H1 (cell line): ENCODE measurements around the gene MPP2. TPM values are rescaled to one million over a fixed set of nuclear protein-coding genes. Genes with fewer than 3 reads are reported as not detected.

Experiments used
- CTCF ChIA-PET: fragments of 300-600 bp; sonication (Branson Sonifier 250); formaldehyde crosslinking; loops from one replicate; lab custom pipeline; 2021; ENCODE audit not compliant: partially characterized antibody; lab: Charles Lee
- POLR2A ChIA-PET: fragments of 300-600 bp; sonication (Branson Sonifier 250); formaldehyde crosslinking; loops from one replicate; lab custom pipeline; 2021; ENCODE audit warnings: inconsistent platforms; ENCODE audit not compliant: partially characterized antibody; lab: Charles Lee
- DNase-seq, 2 experiments: peaks; one replicate each; pipeline versions ENCODE4 v3.0.0 to v3.0.0-alpha.2; 2010 to 2022; ENCODE audit warnings: low spot score in 2 of 2, low read depth in 1 of 2, mixed read lengths in 1 of 2
- FAIRE-seq: peaks from 2 replicates; lab custom pipeline; 2011; peaks lifted over from hg19 to GRCh38; lab: Jason Lieb, UNC
- H2AFZ ChIP-seq: 2 replicates; pipeline ENCODE4 v1.8.1; 2012; ENCODE audit warnings: low read length, inconsistent platforms
- H2AK5ac ChIP-seq: 2 replicates; pipeline ENCODE4 v1.6.1; 2013; ENCODE audit warnings: low read depth, low read length
- H2BK120ac ChIP-seq: replicated peaks from 2 replicates; pipeline ENCODE3; 2013; ENCODE audit warnings: low read depth, low read length, inconsistent platforms
- H2BK12ac ChIP-seq: 2 replicates; pipeline ENCODE4 v1.6.1; 2013; ENCODE audit warnings: low read depth, low read length
- H2BK15ac ChIP-seq: 2 replicates; pipeline ENCODE4 v1.6.1; 2013; ENCODE audit warnings: low read length
- H2BK20ac ChIP-seq: 2 replicates; pipeline ENCODE4 v1.6.1; 2013; ENCODE audit warnings: low read length
- H2BK5ac ChIP-seq: 2 replicates; pipeline ENCODE4 v1.6.1; 2013; ENCODE audit warnings: low read depth, low read length
- H3K14ac ChIP-seq: 2 replicates; pipeline ENCODE4 v1.6.1; 2013; ENCODE audit warnings: inconsistent platforms; ENCODE audit not compliant: insufficient read length
- H3K18ac ChIP-seq: 2 replicates; pipeline ENCODE4 v1.6.1; 2013; ENCODE audit warnings: low read length; ENCODE audit errors: extremely low read depth
- H3K23ac ChIP-seq: 2 replicates; pipeline ENCODE4 v1.6.1; 2013; ENCODE audit warnings: inconsistent platforms; ENCODE audit not compliant: insufficient read length
- H3K23me2 ChIP-seq: 2 replicates; pipeline ENCODE4 v1.6.1; 2013; ENCODE audit warnings: low read depth, low read length
- H3K27ac ChIP-seq: 2 replicates; pipeline ENCODE4 v1.6.1; 2011; ENCODE audit warnings: low read depth, low read length, inconsistent platforms
- H3K27me3 ChIP-seq, 4 experiments: replicated peaks in 1 of 4; 1 replicate in 1 of 4; 2 replicates in 3 of 4; pipeline versions ENCODE4 v1.6.1 to v1.8.1; 2011 to 2013; ENCODE audit warnings: low read length in 3 of 4, mild to moderate bottlenecking in 3 of 4, inconsistent platforms in 2 of 4, mixed read lengths in 2 of 4, moderate library complexity in 1 of 4; ENCODE audit not compliant: control insufficient read depth in 3 of 4, insufficient read depth in 3 of 4; ENCODE audit errors: extremely low read depth in 1 of 4
- H3K36me3 ChIP-seq, 4 experiments: 2 replicates each; pipeline versions ENCODE4 v1.6.1 to v1.8.1; 2011 to 2013; ENCODE audit warnings: mild to moderate bottlenecking in 4 of 4, low read length in 3 of 4, moderate library complexity in 2 of 4, control low read depth in 1 of 4, inconsistent platforms in 1 of 4; ENCODE audit not compliant: insufficient read depth in 4 of 4, control insufficient read depth in 2 of 4
- H3K4ac ChIP-seq: replicated peaks from 2 replicates; pipeline ENCODE3; 2013; ENCODE audit warnings: low read length, low read depth, mixed read lengths, inconsistent platforms; ENCODE audit not compliant: insufficient read length
- H3K4me1 ChIP-seq, 4 experiments: replicated peaks in 1 of 4; 1 replicate in 1 of 4; 2 replicates in 3 of 4; pipeline versions ENCODE4 v1.6.1 to v1.8.1; 2011 to 2013; ENCODE audit warnings: low read length in 3 of 4, inconsistent platforms in 2 of 4, mixed read lengths in 1 of 4; ENCODE audit not compliant: insufficient read depth in 4 of 4, control insufficient read depth in 3 of 4
- H3K4me2 ChIP-seq, 2 experiments: 2 replicates each; pipeline versions ENCODE4 v1.6.1 to v1.8.1; 2011 to 2013; ENCODE audit warnings: low read depth in 2 of 2, low read length in 2 of 2, control low read depth in 1 of 2, inconsistent platforms in 1 of 2, mild to moderate bottlenecking in 1 of 2; ENCODE audit not compliant: insufficient read depth in 1 of 2
- H3K4me3 ChIP-seq, 4 experiments: fragments of 200-600, 300-600 bp in 1 of 4; sonication (generic), shearing (Covaris generic), sonication (Bioruptor Twin) in 1 of 4; 2 replicates each; pipeline versions ENCODE4 v1.5.1 to v1.8.1; 2011 to 2016; ENCODE audit warnings: low read length in 4 of 4, low read depth in 3 of 4, control low read depth in 2 of 4, inconsistent platforms in 2 of 4, mild to moderate bottlenecking in 2 of 4, mixed read lengths in 1 of 4, moderate library complexity in 1 of 4; ENCODE audit not compliant: insufficient read depth in 2 of 4; ENCODE audit errors: extremely low read depth in 1 of 4
- H3K56ac ChIP-seq: replicated peaks from 2 replicates; pipeline ENCODE3; 2013; ENCODE audit warnings: low read depth, mild to moderate bottlenecking, mixed read lengths, low read length, inconsistent platforms; ENCODE audit not compliant: insufficient read length
- H3K79me1 ChIP-seq: 2 replicates; pipeline ENCODE4 v1.6.1; 2013; ENCODE audit warnings: low read depth, low read length, control low read depth
- H3K79me2 ChIP-seq, 2 experiments: 2 replicates each; pipeline versions ENCODE4 v1.6.1 to v1.8.1; 2012 to 2013; ENCODE audit warnings: low read length in 2 of 2, mild to moderate bottlenecking in 2 of 2, inconsistent platforms in 1 of 2; ENCODE audit not compliant: insufficient read depth in 2 of 2, control insufficient read depth in 1 of 2
- H3K9ac ChIP-seq, 4 experiments: replicated peaks in 1 of 4; 1 replicate in 1 of 4; 2 replicates in 3 of 4; pipeline versions ENCODE4 v1.6.1 to v1.8.1; 2011 to 2013; ENCODE audit warnings: low read depth in 3 of 4, low read length in 3 of 4, control low read depth in 2 of 4, mild to moderate bottlenecking in 2 of 4, moderate library complexity in 2 of 4, inconsistent platforms in 1 of 4; ENCODE audit errors: extremely low read depth in 1 of 4
- H3K9me3 ChIP-seq, 2 experiments: 2 replicates each; pipeline versions ENCODE4 v1.6.1 to v1.8.1; 2012 to 2013; ENCODE audit warnings: mild to moderate bottlenecking in 2 of 2, moderate library complexity in 2 of 2, control low read depth in 1 of 2, inconsistent platforms in 1 of 2, low read depth in 1 of 2, low read length in 1 of 2, mixed read lengths in 1 of 2; ENCODE audit not compliant: insufficient read depth in 2 of 2
- H4K20me1 ChIP-seq, 2 experiments: replicated peaks in 1 of 2; 2 replicates each; pipeline versions ENCODE3 to v1.8.1; 2011 to 2013; ENCODE audit warnings: inconsistent platforms in 2 of 2, low read length in 2 of 2, mild to moderate bottlenecking in 1 of 2; ENCODE audit not compliant: insufficient read depth in 2 of 2, control insufficient read depth in 1 of 2
- H4K5ac ChIP-seq: 2 replicates; pipeline ENCODE4 v1.6.1; 2013; ENCODE audit warnings: low read length, low read depth, mixed read lengths, inconsistent platforms; ENCODE audit not compliant: insufficient read length
- H4K8ac ChIP-seq: 2 replicates; pipeline ENCODE4 v1.8.0; 2013; ENCODE audit warnings: mild to moderate bottlenecking, moderate library complexity, low read length, inconsistent platforms; ENCODE audit not compliant: insufficient read depth; ENCODE audit errors: extremely low read depth
- H4K91ac ChIP-seq: replicated peaks from 2 replicates; pipeline ENCODE3; 2013; ENCODE audit warnings: low read length, mixed read lengths, inconsistent platforms; ENCODE audit not compliant: insufficient read length
- ASH2L ChIP-seq: fragments of 200-600, 300-600 bp; sonication (generic); IDR thresholded peaks from one replicate; pipeline ENCODE4 v1.7.1; 2017; ENCODE audit warnings: low read length
- ATF2 ChIP-seq: IDR thresholded peaks from 2 replicates; pipeline ENCODE4 v1.6.1; 2012; ENCODE audit warnings: low read length, inconsistent platforms
- BCL11A ChIP-seq, 2 experiments: IDR thresholded peaks; one replicate each; pipeline ENCODE4 v1.6.1; 2011; ENCODE audit warnings: low read depth in 2 of 2, low read length in 2 of 2, mild to moderate bottlenecking in 2 of 2
- CHD1 ChIP-seq: IDR thresholded peaks from 2 replicates; pipeline ENCODE4 v1.6.1; 2012; ENCODE audit warnings: low read depth, low read length, improper control_type of control experiment
- KDM5A ChIP-seq: fragments of 200-600 bp; IDR thresholded peaks from 2 replicates; pipeline ENCODE4 v1.7.1; 2012; ENCODE audit warnings: mild to moderate bottlenecking, low read length, inconsistent platforms, mixed read lengths
- NRF1 ChIP-seq: IDR thresholded peaks from 2 replicates; pipeline ENCODE4 v1.6.1; 2011; ENCODE audit warnings: mild to moderate bottlenecking, low read depth, low read length, improper control_type of control experiment
- RAD21 ChIP-seq, 2 experiments: IDR thresholded peaks in 1 of 2; conservative IDR thresholded peaks in 1 of 2; 2 replicates each; pipeline ENCODE4 v1.6.1; 2011; ENCODE audit warnings: low read depth in 2 of 2, low read length in 2 of 2, improper control_type of control experiment in 1 of 2, inconsistent platforms in 1 of 2, mild to moderate bottlenecking in 1 of 2, moderate library complexity in 1 of 2
- SIX5 ChIP-seq: IDR thresholded peaks from 2 replicates; pipeline ENCODE4 v1.6.1; 2011; ENCODE audit warnings: mild to moderate bottlenecking, low read depth, low read length
- TAF1 ChIP-seq: IDR thresholded peaks from 2 replicates; pipeline ENCODE4 v1.6.1; 2011; ENCODE audit warnings: mild to moderate bottlenecking, low read depth, low read length
- WGBS, 2 experiments: shearing (Covaris generic) in 1 of 2; methylation state at CpG; one replicate each; pipeline versions ENCODE4 v1.1.6 to v1.1.7; 2013 to 2015; ENCODE audit warnings: low lambda C conversion rate in 2 of 2, mixed read lengths in 2 of 2, inconsistent platforms in 1 of 2, low coverage in 1 of 2, missing lambda C conversion rate in 1 of 2; ENCODE audit not compliant: insufficient replicate concordance in 2 of 2, insufficient coverage in 1 of 2, insufficient read length in 1 of 2; ENCODE audit errors: extremely low coverage in 1 of 2, missing lambda C conversion rate in 1 of 2; 5-methylcytosine and 5-hydroxymethylcytosine counted together
- polyA plus RNA-seq, 7 experiments: library from polyadenylated mRNA; depleted of rRNA in 3 of 7; stranded (reverse) in 5 of 7; unstranded in 2 of 7; fragments of >200 nt in 5 of 7; fragments of 200-250 nt in 2 of 7; gene quantifications; 1 replicate in 5 of 7; 2 replicates in 1 of 7; 4 replicates in 1 of 7; pipeline versions ENCODE4 v1.2.1 to v1.2.3, GENCODE V29; 2011 to 2013; ENCODE audit warnings: missing spikeins in 2 of 7, mixed read lengths in 2 of 7
- total RNA-seq: library from RNA; stranded (reverse); fragmentation: NEBNext Ultra II Directional; extraction: Animal tissue kit (Norgen Biotek cat#: 25700); gene quantifications from 2 replicates; pipeline ENCODE4 v1.2.1, GENCODE V29; 2021

Gene MPP2
- total and polyA plus RNA-seq, 2 of the 8 experiments (the other 6 are each of a cell fraction or from before 2014, with no cell fraction given), result 30.9 to 34.1 TPM

- H3K14ac ChIP-seq, result no peak overlapping the region
- H2BK15ac ChIP-seq, result no peak overlapping the region
- H3K4me3 ChIP-seq, result no peak overlapping the region
- H2BK120ac ChIP-seq, result no peak overlapping the region
- H3K79me2 ChIP-seq, result no peaks in the 10 kb centered on the region
- H3K27me3 ChIP-seq, result peaks cover 0 to 12% (median 8%) of the 10 kb centered on the region in 4 experiments; a peak in 5 of 7 replicates
- H3K4me1 ChIP-seq, result peaks cover 0 to 8% (median 6%) of the 10 kb centered on the region in 4 experiments; a peak in 5 of 7 replicates
- H2BK20ac ChIP-seq, result no peak overlapping the region
- POLR2A ChIA-PET, result no interaction called here
- H3K79me1 ChIP-seq, result no peaks in the 10 kb centered on the region
- H3K18ac ChIP-seq, result no peak overlapping the region
- no peak overlapping the region for H2BK5ac ChIP-seq
- no peak overlapping the region for H3K9ac ChIP-seq
- H3K4ac ChIP-seq, result no peak overlapping the region
- H3K23ac ChIP-seq, result no peak overlapping the region
- FAIRE-seq, result no peak
- no peaks in the 10 kb centered on the region for H3K36me3 ChIP-seq
- H2AK5ac ChIP-seq, result no peak overlapping the region
- no peaks in the 10 kb centered on the region for H3K23me2 ChIP-seq
- no peak for TF ChIP-seq ATF2
- no peak for TF ChIP-seq NRF1
- TF ChIP-seq BCL11A (IDR thresholded peaks at IDR 0.05; ENCODE audit: low read depth in 2 of 2, low read length in 2 of 2), result no peak
- no peak for TF ChIP-seq KDM5A
- TF ChIP-seq CHD1, result no peak
- no peak for TF ChIP-seq RAD21 (IDR thresholded peaks at IDR 0.05 in 1 of 2, conservative IDR thresholded peaks at IDR 0.05 in 1 of 2; ENCODE audit: low read depth in 2 of 2, low read length in 2 of 2)
- TF ChIP-seq ASH2L, result no peak
- no peak for TF ChIP-seq TAF1
- TF ChIP-seq SIX5, result no peak
- H4K91ac ChIP-seq, result no peak overlapping the region
- DNase-seq, result no peak
- H3K4me2 ChIP-seq, result no peak overlapping the region
- no peaks in the 10 kb centered on the region for H3K9me3 ChIP-seq
- whole genome bisulfite sequencing, 2 experiments, result 88% methylated on average over 10 of the region's 10 CpGs; no CpG with 5 or more reads in 1 of the 2 experiments
- H4K20me1 ChIP-seq, result no peaks in the 10 kb centered on the region
- H2AFZ ChIP-seq, result no peak overlapping the region
- no peak overlapping the region for H3K27ac ChIP-seq
- no peak overlapping the region for H4K8ac ChIP-seq
- no peak overlapping the region for H3K56ac ChIP-seq
- no peak overlapping the region for H4K5ac ChIP-seq
- CTCF ChIA-PET, result interaction anchor here (0.9 to 13.7 kb wide), 13 partner anchors 10 to 75 kb away, joined by 3 to 106 read pairs (median 8); partner anchors contain the start of genes MPP2 and PPY
- H2BK12ac ChIP-seq, result no peak overlapping the region
These were observed 13.3 kb upstream of the MPP2 start for GRCh38 chr17:43920500-43921095.
